ENCODE data around the gene USP10.
"Not testable (repeated sequence)": the region's sequence is repeated elsewhere in the genome, so short reads cannot be mapped to it uniquely, and the experiment has no call there.

The USP10 gene

DNA sequence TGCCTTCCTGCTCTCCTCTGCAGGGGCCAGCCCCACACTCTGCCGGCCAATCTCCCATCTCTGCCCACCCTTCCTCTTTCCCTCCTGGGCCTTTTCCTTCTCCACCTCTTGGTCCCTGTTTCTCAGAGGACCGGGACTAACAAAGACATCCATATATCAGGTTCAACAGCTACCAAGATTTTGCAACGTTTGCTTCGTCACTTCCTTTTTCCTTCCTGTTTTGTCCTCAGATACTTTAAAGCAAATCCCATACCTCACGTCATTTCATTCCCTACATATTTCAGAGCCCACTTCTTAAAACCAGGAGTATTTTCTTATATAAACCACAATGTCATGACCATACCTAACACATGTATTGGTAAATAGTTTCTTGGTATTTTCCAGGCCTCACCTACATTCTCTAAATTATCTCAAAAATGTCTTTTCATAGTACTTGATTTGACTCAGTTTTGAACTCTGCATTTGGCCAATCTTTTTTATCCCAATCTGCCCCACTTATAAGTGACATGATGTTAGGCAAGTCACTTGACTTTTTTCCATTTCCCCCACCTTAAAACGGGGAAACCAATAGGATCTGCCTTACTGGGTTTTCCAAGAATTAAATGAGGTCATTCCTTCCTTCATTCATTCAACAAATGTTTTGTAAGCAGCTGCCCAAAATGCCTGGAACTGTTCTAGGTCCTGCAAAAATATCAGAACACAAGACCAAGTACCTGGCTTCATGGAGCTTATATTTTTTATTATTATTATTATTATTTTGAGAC is 7.2 kb upstream of the USP10 start:
- FAIRE-seq (no peak), DNase-seq (ENCODE audit: insufficient read length, low spot score) (peak; percentile 19)

DNA sequence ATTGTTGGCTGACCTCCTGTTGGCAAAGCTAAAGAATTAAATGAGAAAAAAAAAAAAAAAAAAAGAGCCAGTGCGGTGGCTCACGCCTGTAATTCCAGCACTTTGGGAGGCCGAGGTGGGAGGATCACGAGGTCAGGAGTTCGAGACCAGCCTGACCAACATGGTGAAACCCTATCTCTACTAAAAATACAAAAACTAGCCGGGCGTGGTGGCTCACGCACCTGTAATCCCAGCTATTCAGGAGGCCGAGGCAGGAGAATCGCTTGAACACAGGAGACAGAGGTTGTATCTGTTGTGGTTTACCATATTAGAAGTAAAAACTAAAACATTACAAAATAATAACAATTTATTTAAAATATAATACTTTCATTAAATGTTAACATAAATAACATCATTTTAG is 5.9 kb upstream of the USP10 start:
- not testable (repeated sequence) for DNase-seq (ENCODE audit: insufficient read length, low spot score); FAIRE-seq

DNA sequence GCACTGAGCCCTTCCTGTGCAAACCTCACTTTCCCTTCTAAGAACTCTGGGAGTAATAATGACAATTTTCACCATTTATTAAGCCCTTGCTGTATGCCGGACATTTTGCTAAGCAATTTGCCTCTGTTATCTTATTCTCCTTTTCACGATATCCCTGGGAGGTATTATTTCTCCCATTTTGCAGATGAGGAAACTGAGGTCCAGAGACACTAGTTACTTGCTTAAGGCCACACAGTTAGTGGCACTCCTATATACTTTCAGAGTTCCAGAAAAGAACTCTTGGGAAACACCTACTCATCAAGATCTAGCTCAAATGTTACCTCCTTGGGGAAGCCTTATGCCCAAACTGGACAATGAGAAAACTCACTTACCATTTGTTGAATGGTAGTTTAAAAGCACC is 4.8 kb upstream of the USP10 start:
- DNase-seq (ENCODE audit: insufficient read length, low spot score) = no peak
- no peak for FAIRE-seq

GRCh38 chr16:84699147-84699711 is 571 bp upstream of the USP10 start:
- peak; percentile 64 for FAIRE-seq
- peak; percentile 24 for DNase-seq (ENCODE audit: insufficient read length, low spot score)

GRCh38 chr16:84700446-84701300 is 873 bp downstream of the USP10 start:
- DNase-seq (ENCODE audit: insufficient read length, low spot score) (peak; percentile 24), FAIRE-seq (no peak)

DNA sequence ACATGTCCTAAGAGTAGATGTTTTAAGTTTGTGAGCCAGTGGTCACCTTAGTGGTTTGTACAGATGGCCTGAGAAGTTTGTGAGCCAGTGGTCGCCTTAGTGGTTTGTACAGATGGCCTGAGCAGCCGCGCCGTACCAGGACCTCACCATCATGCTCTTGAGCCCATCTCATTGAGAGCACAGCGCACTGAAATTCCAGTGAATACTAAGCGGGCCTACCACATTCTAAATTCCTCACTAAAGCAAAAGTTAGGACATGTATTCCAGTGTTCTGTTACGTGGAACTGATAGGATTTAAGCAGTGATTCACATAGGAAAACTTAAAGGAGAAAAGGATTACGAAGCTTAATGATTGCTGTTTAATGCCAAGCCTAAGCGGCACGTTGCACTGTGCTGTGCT is 3.9 kb downstream of the USP10 start:
- DNase-seq (ENCODE audit: insufficient read length, low spot score) = no peak
- no peak for FAIRE-seq

- FAIRE-seq = no peak
- no peak for DNase-seq (ENCODE audit: insufficient read length, low spot score)
These were observed 4.5 kb downstream of the USP10 start for GRCh38 chr16:84704253-84704652.

DNA sequence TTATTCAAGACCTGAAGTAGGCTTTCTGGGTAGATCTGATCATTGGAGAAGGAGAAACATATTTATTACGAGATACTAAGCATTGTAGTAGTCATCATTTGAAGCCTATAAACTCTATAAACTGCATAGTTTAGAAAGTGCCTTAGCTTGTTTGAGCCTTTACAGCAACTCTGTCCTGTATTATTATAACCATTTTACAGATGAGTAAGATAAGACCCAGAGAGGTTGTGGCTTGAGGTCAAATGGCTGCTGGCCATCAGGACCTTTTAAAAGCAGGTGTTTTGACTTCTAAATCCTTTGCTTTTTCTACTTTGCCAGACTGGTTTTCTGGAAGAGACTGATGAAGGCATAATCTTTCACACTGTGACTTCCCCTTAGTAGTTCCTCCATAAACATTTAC is 7.1 kb downstream of the USP10 start:
- FAIRE-seq (no peak), DNase-seq (ENCODE audit: insufficient read length, low spot score) (no peak)

DNA sequence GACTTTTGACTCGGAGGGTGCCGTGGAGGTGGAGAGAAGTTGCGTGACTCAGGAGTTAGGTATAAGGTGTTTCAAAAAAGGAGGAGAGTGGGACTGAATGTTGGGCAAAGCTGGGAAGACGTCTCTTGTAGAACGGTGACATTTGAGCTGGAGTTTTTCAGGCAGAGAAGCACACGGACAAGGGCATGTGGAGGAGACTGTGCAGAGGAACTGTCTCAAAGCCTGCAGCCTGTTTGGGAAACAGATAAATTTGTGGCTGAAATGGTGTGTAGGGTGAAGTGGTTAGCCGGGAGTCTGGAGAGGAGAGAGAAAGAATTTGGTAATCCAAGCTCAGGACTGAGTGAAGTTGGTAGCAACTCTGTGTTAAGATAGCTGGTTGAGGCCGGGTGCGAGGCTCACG is 9.8 kb downstream of the USP10 start:
- FAIRE-seq (no peak), DNase-seq (ENCODE audit: insufficient read length, low spot score) (no peak)

DNA sequence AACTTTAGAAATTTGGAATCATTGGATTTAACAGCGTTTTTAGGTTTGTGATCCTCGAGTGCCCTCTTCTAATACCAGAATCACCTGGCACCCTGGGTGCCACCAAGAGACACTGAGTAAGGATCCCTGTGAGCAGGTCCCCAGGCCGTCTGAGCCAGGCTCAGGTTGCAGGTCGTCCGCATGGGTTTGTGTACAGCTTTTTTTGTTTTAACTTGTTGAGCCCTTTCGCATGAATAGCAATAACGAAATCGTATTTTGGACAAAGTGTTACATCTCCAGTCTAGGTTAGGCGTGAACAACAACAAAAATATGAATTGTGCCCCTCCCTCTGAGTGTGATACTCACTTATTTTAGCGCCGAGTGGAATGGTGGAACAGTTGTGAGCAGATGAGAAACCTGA is 10.9 kb downstream of the USP10 start:
- no peak for FAIRE-seq
- DNase-seq (ENCODE audit: insufficient read length, low spot score) = no peak

DNA sequence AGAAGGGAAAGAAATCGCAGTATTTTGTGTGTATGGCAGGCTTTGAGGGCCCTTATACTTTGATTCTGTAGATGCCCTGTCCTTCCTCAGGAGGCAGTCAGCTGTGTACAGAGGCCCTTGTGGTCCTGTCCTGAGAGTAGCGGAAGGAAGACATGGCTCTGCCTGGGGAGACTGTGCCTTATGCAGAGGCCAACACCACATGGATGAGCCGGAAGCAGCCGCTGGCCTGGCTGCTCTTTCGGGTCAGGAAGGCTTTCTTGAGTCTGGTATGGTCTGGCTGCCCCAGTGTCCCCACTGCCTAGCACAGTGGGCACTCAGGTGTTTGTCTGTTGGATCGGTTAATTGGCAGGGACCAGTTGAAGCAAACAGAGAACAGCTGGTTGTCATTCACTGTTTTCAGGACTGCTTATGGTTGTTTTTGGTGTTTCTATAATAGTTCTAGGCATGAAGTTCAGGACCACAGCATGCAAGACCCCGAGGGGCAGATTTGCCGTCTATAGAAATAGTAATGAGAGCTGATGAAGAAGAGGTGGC is 12.4 kb downstream of the USP10 start:
- FAIRE-seq = no peak
- DNase-seq (ENCODE audit: insufficient read length, low spot score) = no peak

GRCh38 chr16:84712801-84713775 is 13.3 kb downstream of the USP10 start:
- DNase-seq (ENCODE audit: insufficient read length, low spot score) (no peak), FAIRE-seq (no peak)

- no peak for FAIRE-seq
- DNase-seq (ENCODE audit: insufficient read length, low spot score) = no peak
These were observed 14.2 kb downstream of the USP10 start for GRCh38 chr16:84714028-84714427.

- DNase-seq (ENCODE audit: insufficient read length, low spot score) (no peak), FAIRE-seq (no peak)
These were observed 15.6 kb downstream of the USP10 start for GRCh38 chr16:84715424-84715823.

DNA sequence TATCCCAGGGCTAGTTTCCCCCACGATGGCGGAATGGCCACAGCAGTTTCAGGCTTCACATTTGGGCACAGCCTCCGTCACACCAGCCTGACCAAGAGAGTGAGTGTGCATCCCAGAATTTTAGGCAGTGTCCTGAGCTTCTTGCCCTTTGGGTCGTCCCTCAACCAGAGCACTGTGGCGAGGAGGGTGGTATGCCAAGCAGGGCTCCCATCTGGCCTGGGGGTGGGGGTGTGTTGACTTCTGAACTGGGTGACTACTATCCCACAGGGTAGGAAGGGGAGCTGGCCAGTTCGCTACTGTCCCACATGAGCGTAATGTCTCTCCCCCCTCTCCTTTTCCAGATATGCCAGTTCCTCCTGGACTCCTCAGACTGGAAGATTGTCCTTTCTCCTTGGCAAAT is 16.1 kb downstream of the USP10 start:
- DNase-seq (ENCODE audit: insufficient read length, low spot score) (no peak), FAIRE-seq (no peak)

DNA sequence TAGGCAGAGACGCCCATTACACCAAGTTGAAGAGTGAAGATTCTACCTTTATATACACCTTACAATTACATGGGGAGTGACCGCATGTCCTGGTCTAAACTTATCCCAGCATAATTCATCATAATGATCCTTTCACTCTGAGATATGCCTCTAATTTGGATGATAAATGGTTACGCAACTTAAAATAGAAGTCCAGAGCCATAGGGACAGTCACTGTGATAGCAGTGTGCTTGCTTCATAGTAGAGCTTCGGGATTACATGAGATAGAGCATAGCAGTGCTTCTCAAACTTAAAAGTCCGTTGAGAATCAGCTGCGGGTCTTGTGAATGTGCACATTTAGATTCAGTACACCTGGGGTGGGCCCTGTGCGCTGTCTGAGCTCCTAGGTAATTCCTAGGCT is 16.9 kb downstream of the USP10 start:
- DNase-seq (ENCODE audit: insufficient read length, low spot score) = no peak
- FAIRE-seq = no peak

GRCh38 chr16:84717484-84717883 is 17.7 kb downstream of the USP10 start:
- DNase-seq (ENCODE audit: insufficient read length, low spot score) = no peak
- no peak for FAIRE-seq

- DNase-seq (ENCODE audit: insufficient read length, low spot score) = no peak
- no peak for FAIRE-seq
These were observed 20.4 kb downstream of the USP10 start for GRCh38 chr16:84720177-84720579.

DNA sequence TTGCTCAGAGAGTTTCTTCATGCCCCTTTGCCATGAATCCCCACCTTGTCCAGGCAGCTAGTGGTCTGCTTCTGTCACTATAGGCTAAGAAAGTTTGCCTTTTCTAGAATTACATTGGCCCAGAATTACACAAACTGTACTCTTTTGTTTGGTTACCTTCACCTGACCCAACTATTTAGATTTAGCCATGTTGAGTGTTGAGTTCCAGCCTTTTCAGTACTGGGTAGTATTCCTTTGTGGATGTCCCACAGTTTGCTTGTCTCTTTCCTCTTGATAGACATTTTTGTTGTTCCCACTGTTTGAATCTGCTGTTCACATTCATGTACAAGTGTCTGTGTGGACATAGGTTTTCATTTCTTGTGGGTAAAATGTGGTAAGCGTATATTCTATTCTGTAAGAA is 22.3 kb downstream of the USP10 start:
- DNase-seq (ENCODE audit: insufficient read length, low spot score) (no peak), FAIRE-seq (no peak)

DNA sequence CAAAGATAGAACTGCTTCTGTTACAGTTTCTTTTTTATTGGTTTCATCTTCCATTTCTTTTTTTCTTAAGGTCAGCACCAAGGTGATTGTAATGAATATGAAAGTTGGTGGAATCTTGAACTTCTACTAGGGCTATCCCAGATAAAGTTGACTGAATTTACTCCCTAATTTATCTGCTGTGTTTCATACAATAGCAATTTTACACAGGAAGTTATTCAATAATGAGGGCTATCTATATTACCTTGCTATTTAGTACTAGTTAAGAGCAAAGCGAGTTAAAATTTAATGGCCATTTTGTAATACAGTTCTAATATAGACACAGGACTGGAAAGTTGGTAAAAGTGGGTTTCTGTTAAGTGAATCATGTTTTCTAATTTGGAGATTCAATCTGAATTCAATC is 24.1 kb downstream of the USP10 start:
- DNase-seq (ENCODE audit: insufficient read length, low spot score) = no peak
- FAIRE-seq = no peak
